Ectodermal cell (in vitro differentiated cells): ENCODE measurements around the gene MAP3K20.
A peak's percentile ranks its signal among the peaks of the same experiment; 100 is the strongest.

Experiments
- H3K27ac ChIP-seq: 2 replicates; pipeline ENCODE4 v1.7.0; 2013; ENCODE audit warnings: mild to moderate bottlenecking, low read depth, low read length; ENCODE audit not compliant: insufficient read depth, poor library complexity, severe bottlenecking
- H3K27me3 ChIP-seq: 2 replicates; pipeline ENCODE4 v1.7.0; 2013; ENCODE audit warnings: mild to moderate bottlenecking, low read length; ENCODE audit not compliant: insufficient read depth, control insufficient read depth, poor library complexity, severe bottlenecking
- H3K36me3 ChIP-seq: one replicate; pipeline ENCODE4 v1.7.0; 2013; ENCODE audit warnings: low read length; ENCODE audit not compliant: control insufficient read depth, insufficient read depth
- H3K4me1 ChIP-seq: one replicate; pipeline ENCODE4 v1.7.0; 2013; ENCODE audit warnings: low read length; ENCODE audit not compliant: control insufficient read depth, insufficient read depth
- H3K4me3 ChIP-seq: 2 replicates; pipeline ENCODE4 v1.7.0; 2013; ENCODE audit warnings: low read depth, low read length, control low read depth; ENCODE audit not compliant: insufficient read depth
- H3K9me3 ChIP-seq: 2 replicates; pipeline ENCODE4 v1.7.0; 2013; ENCODE audit warnings: mild to moderate bottlenecking, low read length, moderate library complexity; ENCODE audit not compliant: control insufficient read depth
- WGBS, 2 experiments: methylation state at CpG; one replicate each; pipeline ENCODE4 v1.1.7; 2013; ENCODE audit warnings: missing lambda C conversion rate in 2 of 2; 5-methylcytosine and 5-hydroxymethylcytosine counted together

The MAP3K20 gene

GRCh38 chr2:173064151-173064805, 11.4 kb upstream of the MAP3K20 start:
- Histone ChIP-seq H3K27me3 (no peaks in the 10 kb centered on the region), H3K4me3 (no peak overlapping the region), H3K9me3 (no peaks in the 10 kb centered on the region), H3K27ac (no peak overlapping the region), H3K36me3 (no peaks in the 10 kb centered on the region), H3K4me1 (no peaks in the 10 kb centered on the region)
- 98 to 100% methylated on average over 3 to 4 of the region's 4 CpGs for WGBS, 2 experiments

GRCh38 chr2:173066887-173067676, 8.6 kb upstream of the MAP3K20 start:
- 90 to 95% methylated on average over 3 to 4 of the region's 6 CpGs for WGBS, 2 experiments
- no peaks in the 10 kb centered on the region for H3K4me1 ChIP-seq
- H3K27ac ChIP-seq, result no peak overlapping the region

GRCh38 chr2:173075056-173075780, 428 bp upstream of the MAP3K20 start:
- H3K4me3 ChIP-seq, result peak overlapping the region; percentile 76
- peaks cover 7% of the 10 kb centered on the region for H3K4me1 ChIP-seq
- no peaks in the 10 kb centered on the region for H3K9me3 ChIP-seq
- no peak overlapping the region for H3K27ac ChIP-seq
- no peaks in the 10 kb centered on the region for H3K36me3 ChIP-seq
- 7 to 8% methylated on average over 25 of the region's 25 CpGs for WGBS, 2 experiments
- H3K27me3 ChIP-seq, result peaks cover 10% of the 10 kb centered on the region

More at GRCh38 chr2:173066887-173067676, 8.6 kb upstream of the MAP3K20 start:
- H3K27me3 ChIP-seq, result no peaks in the 10 kb centered on the region
- H3K36me3 ChIP-seq, result no peaks in the 10 kb centered on the region
- no peaks in the 10 kb centered on the region for H3K9me3 ChIP-seq
- no peak overlapping the region for H3K4me3 ChIP-seq

GRCh38 chr2:173076581-173077345, 1.1 kb downstream of the MAP3K20 start:
- H3K36me3 ChIP-seq, result no peaks in the 10 kb centered on the region
- peak overlapping the region; percentile 76 for H3K4me3 ChIP-seq
- H3K27me3 ChIP-seq, result peaks cover 10% of the 10 kb centered on the region
- no peaks in the 10 kb centered on the region for H3K9me3 ChIP-seq
- H3K27ac ChIP-seq, result no peak overlapping the region
- H3K4me1 ChIP-seq, result peaks cover 7% of the 10 kb centered on the region
- 14 to 15% methylated on average over 27 of the region's 27 CpGs for WGBS, 2 experiments

- Histone ChIP-seq H3K27ac (no peak overlapping the region), H3K36me3 (no peaks in the 10 kb centered on the region), H3K9me3 (no peaks in the 10 kb centered on the region), H3K4me3 (no peak overlapping the region), H3K4me1 (peaks cover 7% of the 10 kb centered on the region), H3K27me3 (peaks cover 10% of the 10 kb centered on the region)
- 90 to 94% methylated on average over 4 to 5 of the region's 5 CpGs for WGBS, 2 experiments
These were observed 2.0 kb downstream of the MAP3K20 start for GRCh38 chr2:173077506-173078177.

GRCh38 chr2:173079141-173079540, 3.5 kb downstream of the MAP3K20 start:
- 93 to 96% methylated on average over 2 to 3 of the region's 3 CpGs for WGBS, 2 experiments
- Histone ChIP-seq H3K9me3 (no peaks in the 10 kb centered on the region), H3K4me3 (no peak overlapping the region), H3K27ac (no peak overlapping the region), H3K36me3 (no peaks in the 10 kb centered on the region), H3K27me3 (peaks cover 10% of the 10 kb centered on the region), H3K4me1 (peaks cover 7% of the 10 kb centered on the region)

- Histone ChIP-seq H3K4me1 (peaks cover 7% of the 10 kb centered on the region), H3K27me3 (peaks cover 6% of the 10 kb centered on the region), H3K36me3 (no peaks in the 10 kb centered on the region), H3K4me3 (no peak overlapping the region), H3K9me3 (no peaks in the 10 kb centered on the region), H3K27ac (no peak overlapping the region)
- 96 to 97% methylated on average over 6 of the region's 6 CpGs for WGBS, 2 experiments
These were observed 4.6 kb downstream of the MAP3K20 start for GRCh38 chr2:173079973-173080860.

GRCh38 chr2:173086518-173087213, 11.0 kb downstream of the MAP3K20 start:
- Histone ChIP-seq H3K9me3 (no peaks in the 10 kb centered on the region), H3K4me1 (no peaks in the 10 kb centered on the region), H3K36me3 (no peaks in the 10 kb centered on the region), H3K27ac (no peak overlapping the region), H3K27me3 (no peaks in the 10 kb centered on the region), H3K4me3 (no peak overlapping the region)
- WGBS, 2 experiments, result 88 to 95% methylated on average over 2 of the region's 2 CpGs
